Measurements from ENCODE around the gene ATP1B3. TPM values are rescaled to one million over a fixed set of nuclear protein-coding genes. Genes with fewer than 3 reads are reported as not detected.
"Not testable (repeated sequence)": the region's sequence is repeated elsewhere in the genome, so short reads cannot be mapped to it uniquely, and the experiment has no call there.

The ATP1B3 gene
- total RNA-seq, 1 donor from 2014 or later: 103 TPM

GRCh38 chr3:141969711-141970110 is 93.3 kb downstream of the ATP1B3 start:
- Mint-ChIP-seq H3K27me3 (no peaks in the 10 kb centered on the region), H3K4me1 (ENCODE audit: low read depth) (no peaks in the 10 kb centered on the region), H3K27ac (no peak overlapping the region), H3K4me3 (ENCODE audit: low read depth) (no peak overlapping the region), H3K36me3 (ENCODE audit: insufficient read depth) (peaks cover 30% of the 10 kb centered on the region), H3K9me3 (ENCODE audit: low read depth) (no peaks in the 10 kb centered on the region)
- TF ChIP-seq, protein P1, sequence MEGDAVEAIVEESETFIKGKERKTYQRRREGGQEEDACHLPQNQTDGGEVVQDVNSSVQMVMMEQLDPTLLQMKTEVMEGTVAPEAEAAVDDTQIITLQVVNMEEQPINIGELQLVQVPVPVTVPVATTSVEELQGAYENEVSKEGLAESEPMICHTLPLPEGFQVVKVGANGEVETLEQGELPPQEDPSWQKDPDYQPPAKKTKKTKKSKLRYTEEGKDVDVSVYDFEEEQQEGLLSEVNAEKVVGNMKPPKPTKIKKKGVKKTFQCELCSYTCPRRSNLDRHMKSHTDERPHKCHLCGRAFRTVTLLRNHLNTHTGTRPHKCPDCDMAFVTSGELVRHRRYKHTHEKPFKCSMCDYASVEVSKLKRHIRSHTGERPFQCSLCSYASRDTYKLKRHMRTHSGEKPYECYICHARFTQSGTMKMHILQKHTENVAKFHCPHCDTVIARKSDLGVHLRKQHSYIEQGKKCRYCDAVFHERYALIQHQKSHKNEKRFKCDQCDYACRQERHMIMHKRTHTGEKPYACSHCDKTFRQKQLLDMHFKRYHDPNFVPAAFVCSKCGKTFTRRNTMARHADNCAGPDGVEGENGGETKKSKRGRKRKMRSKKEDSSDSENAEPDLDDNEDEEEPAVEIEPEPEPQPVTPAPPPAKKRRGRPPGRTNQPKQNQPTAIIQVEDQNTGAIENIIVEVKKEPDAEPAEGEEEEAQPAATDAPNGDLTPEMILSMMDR (IDR thresholded peaks at IDR 0.05; ENCODE audit: unreplicated experiment): no peak
- no peak for DNase-seq (ENCODE audit: low spot score, unreplicated experiment)

GRCh38 chr3:141971571-141971970 is 95.1 kb downstream of the ATP1B3 start:
- Mint-ChIP-seq H3K36me3 (ENCODE audit: insufficient read depth) (peaks cover 36% of the 10 kb centered on the region), H3K27me3 (no peaks in the 10 kb centered on the region), H3K4me1 (ENCODE audit: low read depth) (no peaks in the 10 kb centered on the region), H3K9me3 (ENCODE audit: low read depth) (no peaks in the 10 kb centered on the region), H3K27ac (no peak overlapping the region), H3K4me3 (ENCODE audit: low read depth) (no peak overlapping the region)
- TF ChIP-seq, protein P1 (IDR thresholded peaks at IDR 0.05; ENCODE audit: unreplicated experiment): no peak
- no peak for DNase-seq (ENCODE audit: low spot score, unreplicated experiment)

DNA sequence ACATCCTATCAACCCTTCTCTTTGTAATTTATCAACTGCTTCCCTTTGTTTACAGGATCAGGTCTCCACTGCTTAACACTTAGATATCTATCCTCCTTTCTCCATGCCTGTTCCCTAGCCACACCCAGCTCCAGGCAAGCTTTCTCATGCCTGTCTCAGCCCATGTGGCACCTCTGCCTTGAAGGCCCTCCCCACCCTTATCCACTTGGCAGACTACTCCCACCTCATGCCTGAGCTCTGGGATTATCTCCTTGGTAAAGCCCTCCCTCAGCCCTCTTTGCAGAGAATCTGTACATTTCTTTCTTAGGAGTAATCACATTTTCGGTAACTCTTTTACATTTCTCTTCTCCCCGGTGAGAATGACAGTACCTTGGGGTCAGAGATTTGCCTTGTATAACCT is 96.0 kb downstream of the ATP1B3 start:
- H3K36me3 Mint-ChIP-seq (ENCODE audit: insufficient read depth): peaks cover 35% of the 10 kb centered on the region
- H3K4me3 Mint-ChIP-seq (ENCODE audit: low read depth): no peak overlapping the region
- H3K27me3 Mint-ChIP-seq: no peaks in the 10 kb centered on the region
- H3K9me3 Mint-ChIP-seq (ENCODE audit: low read depth): no peaks in the 10 kb centered on the region
- DNase-seq (ENCODE audit: low spot score, unreplicated experiment): no peak
- no peak overlapping the region for H3K27ac Mint-ChIP-seq
- TF ChIP-seq, protein P1 (IDR thresholded peaks at IDR 0.05; ENCODE audit: unreplicated experiment): no peak
- H3K4me1 Mint-ChIP-seq (ENCODE audit: low read depth): no peaks in the 10 kb centered on the region

DNA sequence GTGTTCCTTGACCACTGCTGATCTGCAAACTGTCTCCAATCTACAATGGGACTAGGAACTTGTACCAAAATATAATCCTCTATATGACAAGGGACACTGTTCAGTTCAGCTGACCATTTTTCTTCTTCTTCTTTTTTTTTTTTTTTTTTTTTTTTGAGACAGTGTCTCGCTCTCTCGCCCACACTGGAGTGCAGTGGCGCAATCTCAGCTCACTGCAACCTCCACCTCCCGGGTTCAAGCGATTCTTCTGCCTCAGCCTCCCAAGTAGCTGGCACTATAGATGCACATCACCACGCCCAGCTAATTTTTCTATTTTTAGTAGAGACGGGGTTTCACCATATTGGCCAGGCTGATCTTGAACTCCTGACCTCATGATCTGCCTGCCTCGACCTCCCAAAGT is 98.3 kb downstream of the ATP1B3 start:
- H3K27ac Mint-ChIP-seq; H3K27me3 Mint-ChIP-seq; H3K9me3 Mint-ChIP-seq (ENCODE audit: low read depth); DNase-seq (ENCODE audit: low spot score, unreplicated experiment); H3K4me1 Mint-ChIP-seq (ENCODE audit: low read depth); H3K4me3 Mint-ChIP-seq (ENCODE audit: low read depth): not testable (repeated sequence)
- peaks cover 30% of the 10 kb centered on the region for H3K36me3 Mint-ChIP-seq (ENCODE audit: insufficient read depth)

Other genes starting within 250 kb of the ATP1B3 start
- 109 and 110 TPM in 2 replicates for gene RNF7, start 138.3 kb upstream of the ATP1B3 start, total RNA-seq
- 0.14 TPM in 1 of 2 replicates, not detected in the other for gene GRK7, start 113.2 kb upstream of the ATP1B3 start, total RNA-seq

Data from progenitor cell of endocrine pancreas (in vitro differentiated cells).